Endothelial cell of umbilical vein (primary cell): Measurements from ENCODE around the gene FAM187B. TPM values are rescaled to one million over a fixed set of nuclear protein-coding genes. Genes with fewer than 3 reads are reported as not detected.

Source experiments
- BruUV-seq: library from RNA; stranded (reverse); fragments of 400-500 nt; replicated peaks from 2 replicates; lab custom pipeline; 2021; lab: Mats Ljungman, UMichigan
- CTCF ChIA-PET: fragments of 300-600, 350-600 bp; sonication (Branson Sonifier 250); formaldehyde crosslinking; loops from one replicate; lab custom pipeline; 2021; ENCODE audit warnings: antibody characterized with exemption, inconsistent platforms; lab: Charles Lee
- POLR2A ChIA-PET: fragments of 300-600, 350-600 bp; sonication (Branson Sonifier 250); formaldehyde crosslinking; loops from one replicate; lab custom pipeline; 2021; ENCODE audit warnings: antibody characterized with exemption, inconsistent platforms; lab: Charles Lee
- DNase-seq: peaks from one replicate; pipeline ENCODE4 v3.0.0-alpha.2; 2011; ENCODE audit warnings: low read depth, low spot score
- FAIRE-seq: peaks from 2 replicates; lab custom pipeline; 2011; peaks lifted over from hg19 to GRCh38; lab: Jason Lieb, UNC
- H2AFZ ChIP-seq: 2 replicates; pipeline ENCODE4 v1.6.0; 2012; ENCODE audit warnings: low read depth, low read length, control low read depth, inconsistent platforms
- H3K27ac ChIP-seq: 2 replicates; pipeline ENCODE4 v1.5.1; 2011; ENCODE audit warnings: low read depth, mild to moderate bottlenecking, control low read depth, low read length, moderate library complexity; ENCODE audit not compliant: insufficient read depth
- H3K27me3 ChIP-seq, 2 experiments: 2 replicates each; pipeline versions ENCODE4 v1.6.0 to v1.6.1; 2011; ENCODE audit warnings: low read length in 2 of 2, mixed read lengths in 1 of 2; ENCODE audit not compliant: control insufficient read depth in 2 of 2, insufficient read depth in 2 of 2
- H3K36me3 ChIP-seq, 2 experiments: 2 replicates in 1 of 2; 3 replicates in 1 of 2; pipeline ENCODE4 v1.5.1; 2011; ENCODE audit warnings: low read length in 2 of 2, mild to moderate bottlenecking in 1 of 2, moderate library complexity in 1 of 2; ENCODE audit not compliant: control insufficient read depth in 2 of 2, insufficient read depth in 2 of 2; ENCODE audit errors: extremely low read depth in 1 of 2
- H3K4me1 ChIP-seq: 3 replicates; pipeline ENCODE4 v1.5.1; 2011; ENCODE audit warnings: mild to moderate bottlenecking, low read length; ENCODE audit not compliant: control insufficient read depth, insufficient read depth; ENCODE audit errors: extremely low read depth
- H3K4me2 ChIP-seq: 2 replicates; pipeline ENCODE4 v1.6.1; 2011; ENCODE audit warnings: low read length, control low read depth, mixed read lengths; ENCODE audit not compliant: insufficient read depth
- H3K4me3 ChIP-seq, 3 experiments: fragments of 200-600 bp in 1 of 3; sonication (generic), shearing (Covaris generic) in 1 of 3; replicated peaks in 1 of 3; 2 replicates each; pipeline ENCODE4 v1.5.1; 2011 to 2016; ENCODE audit warnings: control low read depth in 3 of 3, low read length in 3 of 3, mild to moderate bottlenecking in 2 of 3, inconsistent platforms in 1 of 3, low read depth in 1 of 3, moderate library complexity in 1 of 3; ENCODE audit not compliant: insufficient read depth in 1 of 3
- H3K79me2 ChIP-seq: 2 replicates; pipeline ENCODE4 v1.6.0; 2012; ENCODE audit warnings: low read length, inconsistent platforms; ENCODE audit not compliant: control insufficient read depth, insufficient read depth
- H3K9ac ChIP-seq: replicated peaks from 2 replicates; pipeline ENCODE3; 2011; ENCODE audit warnings: low read length, control low read depth; ENCODE audit not compliant: insufficient read depth; ENCODE audit errors: extremely low read depth
- H3K9me1 ChIP-seq: replicated peaks from 3 replicates; pipeline ENCODE4 v1.6.0; 2011; ENCODE audit warnings: mild to moderate bottlenecking, low read length; ENCODE audit not compliant: control insufficient read depth, insufficient read depth; ENCODE audit errors: extremely low read depth
- H3K9me3 ChIP-seq: replicated peaks from 2 replicates; pipeline ENCODE4 v1.5.1; 2012; ENCODE audit warnings: low read length, inconsistent platforms; ENCODE audit not compliant: control insufficient read depth, insufficient read depth
- H4K20me1 ChIP-seq: replicated peaks from 2 replicates; pipeline ENCODE3; 2011; ENCODE audit warnings: mild to moderate bottlenecking, low read length; ENCODE audit not compliant: control insufficient read depth, insufficient read depth; ENCODE audit errors: extremely low read depth
- CTCF ChIP-seq, 2 donors: IDR thresholded peaks; 1 replicate in 1 of 2; 2 replicates in 1 of 2; pipeline ENCODE4 v1.5.1; 2011; ENCODE audit warnings: low read length in 2 of 2, mild to moderate bottlenecking in 2 of 2, moderate library complexity in 2 of 2, control low read depth in 1 of 2, inconsistent platforms in 1 of 2, low read depth in 1 of 2; ENCODE audit not compliant: insufficient read depth in 1 of 2; ENCODE audit errors: extremely low read depth in 1 of 2
- EZH2 ChIP-seq: IDR thresholded peaks from 2 replicates; pipeline ENCODE4 v1.6.1; 2012; ENCODE audit warnings: borderline replicate concordance, low read depth, mild to moderate bottlenecking, moderate library complexity, low read length, inconsistent platforms; ENCODE audit not compliant: severe bottlenecking
- FOS ChIP-seq: IDR thresholded peaks from 2 replicates; pipeline ENCODE4 v1.6.1; 2011; ENCODE audit warnings: mild to moderate bottlenecking, low read length, moderate library complexity, borderline replicate concordance; ENCODE audit not compliant: insufficient read depth
- GATA2 ChIP-seq: IDR thresholded peaks from 2 replicates; pipeline ENCODE4 v1.7.0; 2011; ENCODE audit warnings: low read depth, mild to moderate bottlenecking, moderate library complexity, mixed read lengths, low read length; ENCODE audit not compliant: insufficient read length, insufficient read depth
- JUN ChIP-seq: IDR thresholded peaks from 2 replicates; pipeline ENCODE4 v1.6.1; 2011; ENCODE audit warnings: borderline replicate concordance, low read depth; ENCODE audit not compliant: insufficient read length, insufficient read depth
- MAX ChIP-seq: IDR thresholded peaks from 2 replicates; pipeline ENCODE4 v1.6.1; 2011; ENCODE audit not compliant: insufficient read depth, insufficient read length
- MYC ChIP-seq: IDR thresholded peaks from one replicate; pipeline ENCODE4 v1.6.1; 2011; ENCODE audit warnings: mild to moderate bottlenecking, low read depth, low read length
- POLR2A ChIP-seq: IDR thresholded peaks from 2 replicates; pipeline ENCODE4 v1.6.1; 2012; ENCODE audit warnings: low read depth, mild to moderate bottlenecking, control low read depth, low read length
- POLR2AphosphoS5 ChIP-seq: IDR thresholded peaks from 2 replicates; pipeline ENCODE4 v1.6.1; 2012; ENCODE audit warnings: low read depth, mild to moderate bottlenecking, control low read depth, low read length, moderate library complexity; ENCODE audit not compliant: insufficient read depth
- dilution Hi-C: fragments of 300-500 bp; cut with MboI; formaldehyde crosslinking; loops from one replicate; pipeline ENCODE4 v1.15.0; 2019; ENCODE audit warnings: low sequenced_read_pairs; ENCODE audit not compliant: extremely low pct_ligation_motif_present
- intact Hi-C: fragments of 100-400 bp; cut with micrococcal nuclease; formaldehyde crosslinking; loops from one replicate; pipeline ENCODE4 v1.10.0; 2022
- polyA plus RNA-seq, 4 experiments: library from polyadenylated mRNA; depleted of rRNA in 3 of 4; stranded (reverse) in 3 of 4; unstranded in 1 of 4; fragments of >200 nt; gene quantifications; 2 replicates each; pipeline versions ENCODE4 v1.2.1 to v1.2.3, GENCODE V29; 2011 to 2012; ENCODE audit warnings: missing spikeins in 1 of 4
- total RNA-seq: library from RNA; stranded (reverse); gene quantifications from 2 replicates; pipeline ENCODE4 v1.2.3, GENCODE V29; 2021

Gene FAM187B
- total and polyA plus RNA-seq, 2 donors (not counting 3 experiments of a cell fraction or from before 2014, with no cell fraction given): not detected

GRCh38 chr19:35270381-35270811, 41.9 kb upstream of the FAM187B start:
- Histone ChIP-seq H3K9ac (no peak overlapping the region), H3K4me1 (peaks cover 4% of the 10 kb centered on the region), H3K79me2 (peaks cover 3% of the 10 kb centered on the region), H3K4me2 (no peak overlapping the region), H3K4me3 (no peak overlapping the region), H3K27me3 (no peaks in the 10 kb centered on the region), H3K27ac (no peak overlapping the region), H3K9me3 (no peaks in the 10 kb centered on the region), H4K20me1 (no peaks in the 10 kb centered on the region), H2AFZ (no peak overlapping the region), H3K36me3 (peaks cover 7 to 32% of the 10 kb centered on the region in 2 experiments), H3K9me1 (no peaks in the 10 kb centered on the region)
- no peak for DNase-seq
- TF ChIP-seq CTCF (IDR thresholded peaks at IDR 0.05; ENCODE audit: extremely low read depth in 1 of 2, insufficient read depth in 1 of 2, low read depth in 1 of 2, low read length in 2 of 2) (no peak), GATA2 (no peak), EZH2 (no peak), POLR2A (no peak), FOS (no peak), MAX (no peak), POLR2AphosphoS5 (no peak), JUN (no peak), MYC (no peak)
- CTCF ChIA-PET: interaction anchor here (1.8 kb wide), 1 partner anchor 225 kb away, joined by 8 read pairs; no protein-coding TSS in a partner anchor
- dilution Hi-C loops (no loop called here), intact Hi-C loops (no loop called here)
- FAIRE-seq: no peak
- POLR2A ChIA-PET: no interaction called here
- BruUV-seq: TSS peak; percentile 20
